Activated T-cell treated with anti-CD3 and anti-CD28 coated beads, Interleukin-2, amount 50 U/mL, for 4 hours (primary cell): ENCODE results near the gene SEZ6L. TPM values are rescaled to one million over a fixed set of nuclear protein-coding genes. Genes with fewer than 3 reads are reported as not detected.
A peak's percentile ranks its signal among the peaks of the same experiment; 100 is the strongest.

ENCODE experiments used
- ATAC-seq, 2 donors: fragments of 200-7000 bp; cut with Tn5 transposase; one replicate each; pipeline ENCODE4 v1.10.0; 2021
- DNase-seq: peaks from one replicate; pipeline ENCODE4 v3.0.0-alpha.2; 2020
- H3K27me3 Mint-ChIP-seq: one replicate; pipeline ENCODE4 v1.8.0; 2021; ENCODE audit warnings: low read depth, mixed read lengths
- H3K36me3 Mint-ChIP-seq: one replicate; pipeline ENCODE4 v1.8.0; 2022; ENCODE audit warnings: mixed read lengths; ENCODE audit not compliant: insufficient read depth
- H3K4me1 Mint-ChIP-seq: one replicate; pipeline ENCODE4 v1.8.0; 2021; ENCODE audit warnings: low read depth, mixed read lengths
- H3K4me3 Mint-ChIP-seq: one replicate; pipeline ENCODE4 v1.8.0; 2021; ENCODE audit warnings: mild to moderate bottlenecking, moderate library complexity, mixed read lengths
- H3K9me3 Mint-ChIP-seq: one replicate; pipeline ENCODE4 v1.8.0; 2021; ENCODE audit warnings: mixed read lengths
- total RNA-seq, 3 donors: library from RNA; stranded (reverse); gene quantifications; one replicate each; pipeline ENCODE4 v1.2.1, GENCODE V29; 2021

Gene SEZ6L
- total RNA-seq, 3 donors from 2014 or later: not detected

GRCh38 chr22:26367402-26368245 lies 198.4 kb downstream of the SEZ6L start:
- Mint-ChIP-seq H3K4me3 (no peak overlapping the region), H3K36me3 (no peaks in the 10 kb centered on the region), H3K4me1 (no peaks in the 10 kb centered on the region), H3K9me3 (no peaks in the 10 kb centered on the region), H3K27me3 (peaks cover 21% of the 10 kb centered on the region)
- ATAC-seq (peak; percentile 68 to 70), DNase-seq (peak; percentile 53)

GRCh38 chr22:26372890-26373289 lies 203.6 kb downstream of the SEZ6L start:
- Mint-ChIP-seq H3K4me3 (no peak overlapping the region), H3K36me3 (no peaks in the 10 kb centered on the region), H3K9me3 (no peaks in the 10 kb centered on the region), H3K4me1 (peaks cover 4% of the 10 kb centered on the region), H3K27me3 (peaks cover 47% of the 10 kb centered on the region)
- no peak for ATAC-seq
- DNase-seq: no peak

GRCh38 chr22:26374391-26375026 lies 205.2 kb downstream of the SEZ6L start:
- Mint-ChIP-seq H3K36me3 (no peaks in the 10 kb centered on the region), H3K27me3 (peaks cover 47% of the 10 kb centered on the region), H3K4me1 (peaks cover 4% of the 10 kb centered on the region), H3K9me3 (peaks cover 2% of the 10 kb centered on the region), H3K4me3 (no peak overlapping the region)
- no peak for ATAC-seq
- DNase-seq: no peak

DNA sequence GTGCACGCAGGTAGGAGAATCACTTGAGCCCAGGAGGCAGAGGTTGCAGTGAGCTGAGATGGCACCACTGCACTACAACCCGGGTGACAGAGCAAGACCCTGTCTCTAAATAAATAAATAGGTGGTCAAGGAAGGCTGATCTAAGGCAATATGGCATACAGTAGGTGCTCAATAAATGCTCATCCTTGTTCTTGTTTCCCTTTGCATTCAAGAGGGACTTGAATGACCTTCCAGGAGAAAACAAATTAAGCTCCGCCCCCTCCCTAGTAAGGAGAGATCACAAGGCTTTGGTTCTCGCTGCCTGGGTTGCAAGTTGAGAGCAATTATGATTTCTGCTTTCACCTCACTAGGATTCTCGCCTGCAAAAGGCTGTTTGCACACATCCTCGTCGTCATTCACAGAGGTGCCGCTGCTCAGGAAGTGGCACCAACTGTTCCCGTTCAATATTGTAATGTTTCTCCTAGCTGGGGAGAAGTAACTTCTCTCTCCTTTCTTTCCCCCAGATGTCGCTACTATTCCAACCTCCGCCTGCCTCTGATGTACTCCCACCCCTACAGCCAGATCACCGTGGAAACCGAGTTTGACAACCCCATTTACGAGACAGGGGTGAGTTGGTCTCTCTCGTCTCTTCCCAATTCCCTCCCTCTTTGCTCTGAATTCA lies 208.0 kb downstream of the SEZ6L start:
- H3K4me1 Mint-ChIP-seq: peaks cover 4% of the 10 kb centered on the region
- H3K4me3 Mint-ChIP-seq: no peak overlapping the region
- ATAC-seq (peak in 1 of 2 donors; percentile 21), DNase-seq (no peak)
- H3K27me3 Mint-ChIP-seq: peaks cover 44% of the 10 kb centered on the region
- peaks cover 3% of the 10 kb centered on the region for H3K9me3 Mint-ChIP-seq
- no peaks in the 10 kb centered on the region for H3K36me3 Mint-ChIP-seq

DNA sequence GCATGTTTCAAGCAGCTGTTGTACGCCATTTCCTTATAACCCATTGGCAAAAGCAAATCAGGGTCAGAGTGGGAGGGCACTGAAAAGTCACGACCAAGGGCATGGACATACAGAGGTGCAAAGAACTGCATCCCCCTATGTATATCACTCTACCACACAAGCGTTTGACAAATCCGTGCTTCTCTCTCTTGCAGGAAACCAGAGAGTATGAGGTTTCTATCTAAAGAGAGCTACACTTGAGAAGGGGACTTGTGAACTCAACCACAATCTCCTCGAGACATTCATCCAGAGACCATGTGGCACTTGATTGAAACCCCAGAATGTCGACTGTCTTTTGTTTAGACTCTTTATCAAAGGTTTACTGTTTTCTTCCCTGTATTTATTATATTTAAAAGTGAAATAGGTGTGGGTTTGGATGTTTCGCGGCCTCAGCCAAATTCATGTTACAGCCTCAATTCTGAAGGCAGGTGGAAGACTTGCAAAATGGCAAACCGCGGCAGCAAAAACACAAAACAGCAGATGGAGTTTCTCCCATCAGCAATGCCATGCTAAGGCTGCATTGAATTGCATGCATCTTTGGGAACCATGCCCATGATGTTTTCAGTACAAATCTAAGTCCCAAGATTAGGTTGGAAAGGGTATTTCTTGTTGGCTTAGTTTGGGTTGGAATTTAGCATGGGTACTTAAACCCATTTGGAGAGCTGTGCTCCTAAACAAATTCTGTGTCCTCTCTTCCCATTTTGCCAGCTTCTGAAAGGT lies 211.0 kb downstream of the SEZ6L start:
- H3K4me1 Mint-ChIP-seq: peaks cover 4% of the 10 kb centered on the region
- DNase-seq (no peak), ATAC-seq (no peak)
- peaks cover 34% of the 10 kb centered on the region for H3K27me3 Mint-ChIP-seq
- peaks cover 3% of the 10 kb centered on the region for H3K9me3 Mint-ChIP-seq
- H3K4me3 Mint-ChIP-seq: no peak overlapping the region
- no peaks in the 10 kb centered on the region for H3K36me3 Mint-ChIP-seq

- no peak for ATAC-seq
- no peaks in the 10 kb centered on the region for H3K36me3 Mint-ChIP-seq
- H3K4me3 Mint-ChIP-seq: no peak overlapping the region
- DNase-seq: no peak
- peaks cover 3% of the 10 kb centered on the region for H3K9me3 Mint-ChIP-seq
- peaks cover 34% of the 10 kb centered on the region for H3K27me3 Mint-ChIP-seq
- H3K4me1 Mint-ChIP-seq: no peaks in the 10 kb centered on the region
These were observed 213.5 kb downstream of the SEZ6L start for GRCh38 chr22:26382782-26383181.

GRCh38 chr22:26383968-26384556 lies 214.8 kb downstream of the SEZ6L start:
- no peak overlapping the region for H3K4me3 Mint-ChIP-seq
- peaks cover 36% of the 10 kb centered on the region for H3K27me3 Mint-ChIP-seq
- ATAC-seq (no peak), DNase-seq (no peak)
- H3K36me3 Mint-ChIP-seq: no peaks in the 10 kb centered on the region
- peaks cover 3% of the 10 kb centered on the region for H3K9me3 Mint-ChIP-seq
- H3K4me1 Mint-ChIP-seq: no peaks in the 10 kb centered on the region

GRCh38 chr22:26385164-26385563 lies 215.9 kb downstream of the SEZ6L start:
- Mint-ChIP-seq H3K9me3 (no peaks in the 10 kb centered on the region), H3K27me3 (peaks cover 39% of the 10 kb centered on the region), H3K36me3 (no peaks in the 10 kb centered on the region), H3K4me1 (no peaks in the 10 kb centered on the region), H3K4me3 (no peak overlapping the region)
- ATAC-seq (no peak), DNase-seq (no peak)

DNA sequence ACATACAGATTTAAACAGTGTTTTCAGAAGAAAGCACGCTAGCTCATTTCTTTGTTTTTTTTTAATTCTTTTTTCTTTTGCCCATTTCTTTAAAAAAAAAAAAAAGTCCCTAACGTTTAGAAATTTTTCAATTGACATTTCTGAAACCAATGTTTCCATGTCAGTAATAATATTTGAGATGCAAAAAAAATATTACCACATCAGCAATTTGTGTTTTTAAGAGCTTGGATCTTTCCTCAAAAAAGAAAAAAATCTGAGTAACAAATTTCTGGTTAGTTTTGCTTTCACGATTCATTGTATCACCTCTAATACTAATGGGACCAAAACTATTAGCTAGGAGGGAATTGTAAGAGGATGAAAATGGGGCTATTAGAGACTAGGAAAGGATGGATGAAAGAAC lies 219.9 kb downstream of the SEZ6L start:
- no peaks in the 10 kb centered on the region for H3K9me3 Mint-ChIP-seq
- H3K36me3 Mint-ChIP-seq: no peaks in the 10 kb centered on the region
- ATAC-seq (no peak), DNase-seq (no peak)
- H3K4me3 Mint-ChIP-seq: no peak overlapping the region
- H3K4me1 Mint-ChIP-seq: no peaks in the 10 kb centered on the region
- peaks cover 35% of the 10 kb centered on the region for H3K27me3 Mint-ChIP-seq

GRCh38 chr22:26391091-26391490 lies 221.8 kb downstream of the SEZ6L start:
- Mint-ChIP-seq H3K9me3 (no peaks in the 10 kb centered on the region), H3K36me3 (no peaks in the 10 kb centered on the region), H3K27me3 (peaks cover 22% of the 10 kb centered on the region), H3K4me1 (no peaks in the 10 kb centered on the region), H3K4me3 (no peak overlapping the region)
- DNase-seq: no peak
- no peak for ATAC-seq

DNA sequence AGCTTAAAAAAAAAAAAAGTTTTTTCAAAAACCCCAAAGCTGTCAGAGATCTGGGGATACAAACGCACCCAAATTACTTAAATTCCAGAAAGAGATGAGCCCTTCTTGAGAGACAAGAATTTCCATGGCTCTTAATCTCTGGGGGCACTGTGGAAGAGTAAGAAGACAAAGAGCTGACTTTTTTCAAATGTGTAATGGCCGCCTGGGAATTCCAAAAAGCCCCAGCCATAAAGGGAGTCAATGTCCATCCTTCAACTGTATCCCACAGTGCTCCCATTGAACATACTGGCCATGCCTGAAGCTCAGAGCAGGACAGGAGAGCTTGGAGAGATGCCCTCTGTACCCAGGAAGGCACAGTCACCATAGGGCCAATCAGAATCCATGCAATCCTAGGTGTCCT lies 222.4 kb downstream of the SEZ6L start:
- H3K36me3 Mint-ChIP-seq: no peaks in the 10 kb centered on the region
- H3K9me3 Mint-ChIP-seq: no peaks in the 10 kb centered on the region
- H3K27me3 Mint-ChIP-seq: peaks cover 22% of the 10 kb centered on the region
- ATAC-seq: no peak
- H3K4me1 Mint-ChIP-seq: no peaks in the 10 kb centered on the region
- no peak for DNase-seq
- no peak overlapping the region for H3K4me3 Mint-ChIP-seq

DNA sequence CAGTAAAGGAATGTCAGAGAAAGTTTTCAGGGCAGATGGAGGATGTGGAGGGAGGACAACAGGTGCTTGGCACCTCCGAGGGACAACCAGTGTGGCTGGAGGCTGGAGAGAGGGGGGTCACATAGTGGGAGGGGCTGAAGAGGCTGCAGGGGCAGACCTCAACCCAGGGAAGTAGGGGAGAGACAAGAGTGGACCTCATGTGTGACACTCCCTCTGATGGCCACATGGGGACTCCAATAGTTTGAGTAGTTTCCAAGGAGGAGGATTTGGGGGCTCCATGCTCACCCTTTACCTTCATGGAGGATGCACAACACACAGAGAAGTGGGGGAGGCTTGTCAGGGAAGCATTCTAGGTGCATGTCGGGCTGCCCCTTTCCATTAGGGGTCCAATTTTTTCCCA lies 224.7 kb downstream of the SEZ6L start:
- Mint-ChIP-seq H3K4me3 (no peak overlapping the region), H3K9me3 (no peaks in the 10 kb centered on the region), H3K36me3 (no peaks in the 10 kb centered on the region), H3K4me1 (no peaks in the 10 kb centered on the region), H3K27me3 (peaks cover 16% of the 10 kb centered on the region)
- DNase-seq (no peak), ATAC-seq (no peak)

- Mint-ChIP-seq H3K4me1 (no peaks in the 10 kb centered on the region), H3K9me3 (no peaks in the 10 kb centered on the region), H3K36me3 (no peaks in the 10 kb centered on the region), H3K27me3 (peaks cover 12% of the 10 kb centered on the region), H3K4me3 (no peak overlapping the region)
- ATAC-seq (no peak), DNase-seq (no peak)
These were observed 225.5 kb downstream of the SEZ6L start for GRCh38 chr22:26394777-26395176.

DNA sequence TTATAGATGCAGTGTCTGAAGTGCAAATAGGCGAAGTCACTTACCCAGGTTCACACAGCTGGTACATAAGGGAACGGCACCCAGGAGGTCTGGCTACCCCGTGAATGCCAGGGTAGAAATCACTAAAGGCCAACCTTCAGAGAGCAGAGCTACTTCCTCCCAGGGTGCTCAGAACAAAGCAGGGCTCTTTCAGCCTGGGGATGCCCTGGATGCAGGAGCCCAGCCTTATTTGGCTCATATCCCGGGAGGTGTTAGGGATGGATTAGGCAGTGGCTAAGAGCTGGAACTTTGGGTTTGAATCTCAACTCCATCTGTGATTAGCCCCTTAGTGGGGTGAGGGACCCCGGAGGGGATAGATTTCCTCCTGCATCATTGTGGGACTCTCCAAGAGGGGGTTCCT lies 226.7 kb downstream of the SEZ6L start:
- Mint-ChIP-seq H3K36me3 (no peaks in the 10 kb centered on the region), H3K4me1 (no peaks in the 10 kb centered on the region), H3K4me3 (no peak overlapping the region), H3K27me3 (peaks cover 6% of the 10 kb centered on the region), H3K9me3 (no peaks in the 10 kb centered on the region)
- DNase-seq (no peak), ATAC-seq (no peak)
